Measurements from ENCODE around the gene AXIN2.

DNA sequence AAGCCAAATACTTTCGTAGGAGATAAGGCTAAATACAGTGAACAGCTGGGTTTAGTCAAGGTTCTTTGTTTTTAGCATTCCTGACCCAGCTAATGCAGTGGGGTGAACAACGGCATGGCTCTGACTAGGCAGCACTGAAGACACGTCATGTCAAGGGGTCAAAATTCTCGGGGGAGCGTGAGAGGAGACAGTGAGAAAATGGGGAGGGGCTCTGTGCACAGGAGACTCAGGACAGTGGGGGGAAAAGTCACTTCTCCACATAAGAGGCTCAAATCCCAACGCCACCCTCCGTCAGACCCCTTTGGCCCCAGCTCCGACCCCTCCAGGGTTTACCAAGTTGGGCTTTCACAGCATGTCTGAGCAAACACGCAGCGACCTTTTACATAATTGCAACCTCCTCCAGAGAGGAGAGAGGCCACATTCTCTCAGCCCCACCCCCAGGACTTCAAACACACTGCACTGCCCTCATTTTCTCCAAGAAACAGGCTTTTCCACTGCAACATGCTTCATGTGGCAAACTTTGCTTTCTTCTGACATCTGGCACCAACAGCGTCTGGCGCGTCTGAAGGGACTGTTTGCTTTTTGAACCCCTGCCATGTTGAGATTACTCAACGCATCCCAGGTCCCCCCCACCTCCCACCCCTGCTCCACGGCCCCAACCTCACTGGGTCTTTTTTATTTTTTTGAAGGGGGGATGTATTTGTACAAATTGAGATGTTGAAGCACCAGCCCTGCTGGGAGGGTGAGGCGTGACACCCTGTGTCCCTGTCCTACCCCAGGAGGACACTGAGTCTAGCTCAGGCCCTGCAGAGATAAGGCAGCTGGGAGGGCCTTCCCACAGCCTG, 30.0 kb downstream of the AXIN2 start:
- TF ChIP-seq, protein P1, sequence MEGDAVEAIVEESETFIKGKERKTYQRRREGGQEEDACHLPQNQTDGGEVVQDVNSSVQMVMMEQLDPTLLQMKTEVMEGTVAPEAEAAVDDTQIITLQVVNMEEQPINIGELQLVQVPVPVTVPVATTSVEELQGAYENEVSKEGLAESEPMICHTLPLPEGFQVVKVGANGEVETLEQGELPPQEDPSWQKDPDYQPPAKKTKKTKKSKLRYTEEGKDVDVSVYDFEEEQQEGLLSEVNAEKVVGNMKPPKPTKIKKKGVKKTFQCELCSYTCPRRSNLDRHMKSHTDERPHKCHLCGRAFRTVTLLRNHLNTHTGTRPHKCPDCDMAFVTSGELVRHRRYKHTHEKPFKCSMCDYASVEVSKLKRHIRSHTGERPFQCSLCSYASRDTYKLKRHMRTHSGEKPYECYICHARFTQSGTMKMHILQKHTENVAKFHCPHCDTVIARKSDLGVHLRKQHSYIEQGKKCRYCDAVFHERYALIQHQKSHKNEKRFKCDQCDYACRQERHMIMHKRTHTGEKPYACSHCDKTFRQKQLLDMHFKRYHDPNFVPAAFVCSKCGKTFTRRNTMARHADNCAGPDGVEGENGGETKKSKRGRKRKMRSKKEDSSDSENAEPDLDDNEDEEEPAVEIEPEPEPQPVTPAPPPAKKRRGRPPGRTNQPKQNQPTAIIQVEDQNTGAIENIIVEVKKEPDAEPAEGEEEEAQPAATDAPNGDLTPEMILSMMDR (conservative IDR thresholded peaks at IDR 0.05; ENCODE audit: low read depth, low read length): peak; percentile 19; the same call in 1 of the 2 replicates
- TF ChIP-seq EZH2 (IDR thresholded peaks at IDR 0.05; ENCODE audit: borderline replicate concordance, low read depth, low read length, poor library complexity, severe bottlenecking): no peak
